ENCODE data around the gene ALKBH4. TPM values are rescaled to one million over a fixed set of nuclear protein-coding genes. Genes with fewer than 3 reads are reported as not detected.

ALKBH4 gene
- polyA plus RNA-seq, 1 donor from 2014 or later: 27.2 TPM

DNA sequence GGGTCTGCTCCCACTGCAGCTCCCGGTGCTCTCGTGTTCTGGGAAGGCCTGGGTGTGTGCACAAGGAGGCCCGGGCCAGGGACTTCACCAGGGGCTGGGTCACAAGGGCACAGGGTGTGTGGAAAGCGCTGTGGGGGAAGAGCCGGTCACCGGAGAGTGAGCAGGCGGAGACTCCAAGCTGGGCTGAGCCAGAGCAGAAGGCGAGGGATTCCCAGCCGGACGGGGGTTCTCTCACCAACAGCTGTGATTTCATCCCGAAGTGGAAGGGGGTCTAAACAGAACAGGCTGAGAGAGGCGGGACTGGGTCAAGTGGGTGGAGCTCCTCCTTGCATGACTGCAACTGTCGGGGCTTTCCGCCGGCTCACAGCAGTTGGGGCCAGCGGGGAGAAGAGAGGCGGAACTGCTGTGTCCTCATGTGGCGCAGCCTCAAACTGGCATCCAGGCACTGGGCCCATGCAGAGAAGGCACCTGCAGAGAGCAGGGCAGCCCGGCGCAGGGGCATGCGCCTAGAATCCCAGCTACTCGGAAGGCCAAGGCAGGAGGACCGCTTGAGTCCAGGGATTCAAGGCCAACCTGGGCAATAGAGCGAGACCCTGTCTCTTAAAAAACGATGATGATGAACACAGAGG is 38.9 kb downstream of the ALKBH4 start:
- Histone ChIP-seq H3K27me3 (ENCODE audit: insufficient read depth, low read depth, low read length) (no peaks in the 10 kb centered on the region), H3K79me2 (replicated peaks; ENCODE audit: insufficient read depth, low read length) (no peaks in the 10 kb centered on the region), H2AFZ (ENCODE audit: low read depth, low read length) (no peak overlapping the region), H3K9me3 (ENCODE audit: low read length) (no peaks in the 10 kb centered on the region), H3K4me3 (ENCODE audit: low read length) (no peak overlapping the region), H3K9me2 (ENCODE audit: insufficient read depth, low read length) (no peaks in the 10 kb centered on the region), H3F3A (ENCODE audit: insufficient read depth, low read length, poor library complexity, severe bottlenecking) (no peaks in the 10 kb centered on the region), H3K36me3 (ENCODE audit: insufficient read depth, low read length) (no peaks in the 10 kb centered on the region), H3K9ac (ENCODE audit: low read length) (no peak overlapping the region), H4K20me1 (ENCODE audit: insufficient read depth) (no peaks in the 10 kb centered on the region), H3K4me2 (ENCODE audit: low read length) (no peak overlapping the region), H3K27ac (ENCODE audit: low read length) (no peak overlapping the region)
- TF ChIP-seq TAF1 (IDR thresholded peaks at IDR 0.05; ENCODE audit: low read depth) (no peak), SMC3 (conservative IDR thresholded peaks at IDR 0.05; ENCODE audit: poor library complexity) (no peak), EP300 (conservative IDR thresholded peaks at IDR 0.05; ENCODE audit: poor library complexity, severe bottlenecking) (no peak), EZH2 (IDR thresholded peaks at IDR 0.05; ENCODE audit: borderline replicate concordance, insufficient read depth, low read length, poor library complexity, severe bottlenecking) (no peak), RAD21 (conservative IDR thresholded peaks at IDR 0.05) (no peak), POLR2AphosphoS5 (IDR thresholded peaks at IDR 0.05) (no peak), MXI1 (conservative IDR thresholded peaks at IDR 0.05; ENCODE audit: poor library complexity, severe bottlenecking) (no peak)
- TF ChIP-seq, protein P1, sequence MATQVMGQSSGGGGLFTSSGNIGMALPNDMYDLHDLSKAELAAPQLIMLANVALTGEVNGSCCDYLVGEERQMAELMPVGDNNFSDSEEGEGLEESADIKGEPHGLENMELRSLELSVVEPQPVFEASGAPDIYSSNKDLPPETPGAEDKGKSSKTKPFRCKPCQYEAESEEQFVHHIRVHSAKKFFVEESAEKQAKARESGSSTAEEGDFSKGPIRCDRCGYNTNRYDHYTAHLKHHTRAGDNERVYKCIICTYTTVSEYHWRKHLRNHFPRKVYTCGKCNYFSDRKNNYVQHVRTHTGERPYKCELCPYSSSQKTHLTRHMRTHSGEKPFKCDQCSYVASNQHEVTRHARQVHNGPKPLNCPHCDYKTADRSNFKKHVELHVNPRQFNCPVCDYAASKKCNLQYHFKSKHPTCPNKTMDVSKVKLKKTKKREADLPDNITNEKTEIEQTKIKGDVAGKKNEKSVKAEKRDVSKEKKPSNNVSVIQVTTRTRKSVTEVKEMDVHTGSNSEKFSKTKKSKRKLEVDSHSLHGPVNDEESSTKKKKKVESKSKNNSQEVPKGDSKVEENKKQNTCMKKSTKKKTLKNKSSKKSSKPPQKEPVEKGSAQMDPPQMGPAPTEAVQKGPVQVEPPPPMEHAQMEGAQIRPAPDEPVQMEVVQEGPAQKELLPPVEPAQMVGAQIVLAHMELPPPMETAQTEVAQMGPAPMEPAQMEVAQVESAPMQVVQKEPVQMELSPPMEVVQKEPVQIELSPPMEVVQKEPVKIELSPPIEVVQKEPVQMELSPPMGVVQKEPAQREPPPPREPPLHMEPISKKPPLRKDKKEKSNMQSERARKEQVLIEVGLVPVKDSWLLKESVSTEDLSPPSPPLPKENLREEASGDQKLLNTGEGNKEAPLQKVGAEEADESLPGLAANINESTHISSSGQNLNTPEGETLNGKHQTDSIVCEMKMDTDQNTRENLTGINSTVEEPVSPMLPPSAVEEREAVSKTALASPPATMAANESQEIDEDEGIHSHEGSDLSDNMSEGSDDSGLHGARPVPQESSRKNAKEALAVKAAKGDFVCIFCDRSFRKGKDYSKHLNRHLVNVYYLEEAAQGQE (IDR thresholded peaks at IDR 0.05; ENCODE audit: borderline replicate concordance): no peak
- TF ChIP-seq, protein P2, sequence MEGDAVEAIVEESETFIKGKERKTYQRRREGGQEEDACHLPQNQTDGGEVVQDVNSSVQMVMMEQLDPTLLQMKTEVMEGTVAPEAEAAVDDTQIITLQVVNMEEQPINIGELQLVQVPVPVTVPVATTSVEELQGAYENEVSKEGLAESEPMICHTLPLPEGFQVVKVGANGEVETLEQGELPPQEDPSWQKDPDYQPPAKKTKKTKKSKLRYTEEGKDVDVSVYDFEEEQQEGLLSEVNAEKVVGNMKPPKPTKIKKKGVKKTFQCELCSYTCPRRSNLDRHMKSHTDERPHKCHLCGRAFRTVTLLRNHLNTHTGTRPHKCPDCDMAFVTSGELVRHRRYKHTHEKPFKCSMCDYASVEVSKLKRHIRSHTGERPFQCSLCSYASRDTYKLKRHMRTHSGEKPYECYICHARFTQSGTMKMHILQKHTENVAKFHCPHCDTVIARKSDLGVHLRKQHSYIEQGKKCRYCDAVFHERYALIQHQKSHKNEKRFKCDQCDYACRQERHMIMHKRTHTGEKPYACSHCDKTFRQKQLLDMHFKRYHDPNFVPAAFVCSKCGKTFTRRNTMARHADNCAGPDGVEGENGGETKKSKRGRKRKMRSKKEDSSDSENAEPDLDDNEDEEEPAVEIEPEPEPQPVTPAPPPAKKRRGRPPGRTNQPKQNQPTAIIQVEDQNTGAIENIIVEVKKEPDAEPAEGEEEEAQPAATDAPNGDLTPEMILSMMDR (IDR thresholded peaks at IDR 0.05; ENCODE audit: poor library complexity, severe bottlenecking): no peak

DNA sequence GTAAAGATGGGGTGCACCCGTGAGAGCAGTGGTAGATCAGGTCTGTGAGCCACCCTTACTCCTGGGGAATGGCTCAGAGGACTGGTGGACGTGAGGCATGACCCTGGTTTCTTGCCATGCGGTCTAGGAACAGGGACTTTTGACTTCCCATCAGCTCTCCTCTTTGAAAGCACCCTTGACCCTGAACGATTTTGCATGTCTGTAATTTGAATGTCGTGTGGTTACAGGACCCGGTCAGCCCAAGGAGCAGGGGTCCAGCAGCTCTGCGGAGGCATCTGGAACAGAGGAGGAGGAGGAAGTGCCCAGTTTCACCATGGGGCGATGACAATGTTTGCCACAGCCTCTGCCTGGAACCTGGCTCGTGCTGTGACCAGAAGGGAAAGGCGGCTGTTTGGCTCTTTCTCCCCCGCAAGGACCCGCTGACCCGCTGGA is 39.9 kb downstream of the ALKBH4 start:
- Histone ChIP-seq H3K4me2 (ENCODE audit: low read length) (no peak overlapping the region), H3K36me3 (ENCODE audit: insufficient read depth, low read length) (no peaks in the 10 kb centered on the region), H3K9me2 (ENCODE audit: insufficient read depth, low read length) (no peaks in the 10 kb centered on the region), H3K27me3 (ENCODE audit: insufficient read depth, low read depth, low read length) (no peaks in the 10 kb centered on the region), H3K27ac (ENCODE audit: low read length) (no peak overlapping the region), H2AFZ (ENCODE audit: low read depth, low read length) (no peak overlapping the region), H3K4me3 (ENCODE audit: low read length) (no peak overlapping the region), H3K79me2 (replicated peaks; ENCODE audit: insufficient read depth, low read length) (no peaks in the 10 kb centered on the region), H3F3A (ENCODE audit: insufficient read depth, low read length, poor library complexity, severe bottlenecking) (no peaks in the 10 kb centered on the region), H3K9me3 (ENCODE audit: low read length) (no peaks in the 10 kb centered on the region), H4K20me1 (ENCODE audit: insufficient read depth) (no peaks in the 10 kb centered on the region), H3K9ac (ENCODE audit: low read length) (no peak overlapping the region)
- TF ChIP-seq POLR2AphosphoS5 (IDR thresholded peaks at IDR 0.05) (no peak), EP300 (conservative IDR thresholded peaks at IDR 0.05; ENCODE audit: poor library complexity, severe bottlenecking) (no peak), MXI1 (conservative IDR thresholded peaks at IDR 0.05; ENCODE audit: poor library complexity, severe bottlenecking) (no peak), TAF1 (IDR thresholded peaks at IDR 0.05; ENCODE audit: low read depth) (no peak), RAD21 (conservative IDR thresholded peaks at IDR 0.05) (no peak)
- TF ChIP-seq, protein P2 (IDR thresholded peaks at IDR 0.05; ENCODE audit: poor library complexity, severe bottlenecking): no peak
